IMR-90 (cell line): ENCODE measurements around the gene ZCCHC14. TPM values are rescaled to one million over a fixed set of nuclear protein-coding genes. Genes with fewer than 3 reads are reported as not detected.

Experiments
- ATAC-seq: fragments of 200-7000 bp; cut with Tn5 transposase; 2 replicates; pipeline ENCODE4 v1.9.1; 2020; ENCODE audit warnings: low read depth, mild to moderate bottlenecking, moderate library complexity
- BruUV-seq: library from RNA; stranded (reverse); fragments of 400-500 nt; replicated peaks from 2 replicates; lab custom pipeline; 2021; lab: Mats Ljungman, UMichigan
- CTCF ChIA-PET: fragments of 300-600 bp; formaldehyde crosslinking; extraction: SDS; loops from one replicate; lab custom pipeline; 2021; ENCODE audit warnings: antibody characterized with exemption; lab: Yijun Ruan, JAX
- POLR2A ChIA-PET: fragments of 300-600 bp; sonication (Branson Sonifier 250); formaldehyde crosslinking; loops from one replicate; lab custom pipeline; 2022; ENCODE audit warnings: antibody characterized with exemption; ENCODE audit not compliant: unreplicated experiment; lab: Charles Lee
- DNase-seq: peaks from one replicate; pipeline ENCODE4 v3.0.0; 2013
- H2AFZ ChIP-seq: replicated peaks from 2 replicates; pipeline ENCODE3; 2013; ENCODE audit warnings: low read length, mild to moderate bottlenecking; ENCODE audit not compliant: poor library complexity
- H2AK5ac ChIP-seq: 2 replicates; pipeline ENCODE4 v1.6.1; 2013; ENCODE audit warnings: low read depth, low read length, inconsistent platforms
- H2AK9ac ChIP-seq: replicated peaks from 2 replicates; pipeline ENCODE3; 2013; ENCODE audit warnings: mild to moderate bottlenecking, low read depth, low read length, moderate library complexity; ENCODE audit not compliant: poor library complexity
- H2BK120ac ChIP-seq: 2 replicates; pipeline ENCODE4 v1.6.1; 2013; ENCODE audit warnings: low read depth, low read length, inconsistent platforms
- H2BK15ac ChIP-seq: 3 replicates; pipeline ENCODE4 v1.6.1; 2013; ENCODE audit warnings: low read depth, low read length, inconsistent platforms
- H2BK20ac ChIP-seq: 2 replicates; pipeline ENCODE4 v1.6.1; 2013; ENCODE audit warnings: low read depth, mild to moderate bottlenecking, inconsistent platforms, low read length, moderate library complexity
- H2BK5ac ChIP-seq: 2 replicates; pipeline ENCODE4 v1.6.1; 2013; ENCODE audit warnings: mild to moderate bottlenecking, low read depth, low read length, inconsistent platforms; ENCODE audit not compliant: poor library complexity, severe bottlenecking
- H3K14ac ChIP-seq: replicated peaks from 2 replicates; pipeline ENCODE4 v1.6.1; 2013; ENCODE audit warnings: low read depth, low read length, inconsistent platforms
- H3K18ac ChIP-seq: 2 replicates; pipeline ENCODE4 v1.6.1; 2013; ENCODE audit warnings: low read depth, low read length, control low read depth
- H3K23ac ChIP-seq: 2 replicates; pipeline ENCODE4 v1.6.1; 2013; ENCODE audit warnings: low read depth, low read length, inconsistent platforms
- H3K27ac ChIP-seq: 2 replicates; pipeline ENCODE4 v1.5.1; 2013; ENCODE audit warnings: mild to moderate bottlenecking, control low read depth, low read length; ENCODE audit not compliant: insufficient read depth
- H3K27me3 ChIP-seq: 2 replicates; pipeline ENCODE4 v1.6.1; 2013; ENCODE audit warnings: low read length; ENCODE audit not compliant: control insufficient read depth, insufficient read depth
- H3K36me3 ChIP-seq: 2 replicates; pipeline ENCODE4 v1.6.1; 2013; ENCODE audit warnings: low read length, mixed read lengths; ENCODE audit not compliant: control insufficient read depth, insufficient read depth
- H3K4ac ChIP-seq: 2 replicates; pipeline ENCODE4 v1.6.1; 2013; ENCODE audit warnings: low read depth, low read length, inconsistent platforms
- H3K4me1 ChIP-seq: 2 replicates; pipeline ENCODE4 v1.6.1; 2013; ENCODE audit warnings: low read length, mixed read lengths; ENCODE audit not compliant: control insufficient read depth, insufficient read depth
- H3K4me2 ChIP-seq: 2 replicates; pipeline ENCODE4 v1.6.1; 2013; ENCODE audit warnings: low read depth, mild to moderate bottlenecking, control low read depth, low read length, moderate library complexity
- H3K4me3 ChIP-seq: 2 replicates; pipeline ENCODE4 v1.5.1; 2013; ENCODE audit warnings: low read depth, mild to moderate bottlenecking, control low read depth, low read length, moderate library complexity; ENCODE audit not compliant: insufficient read depth
- H3K56ac ChIP-seq: 2 replicates; pipeline ENCODE4 v1.6.1; 2013; ENCODE audit warnings: low read length, inconsistent platforms; ENCODE audit not compliant: insufficient read depth; ENCODE audit errors: extremely low read depth
- H3K79me1 ChIP-seq, 2 experiments: 2 replicates each; pipeline ENCODE4 v1.6.1; 2013; ENCODE audit warnings: low read length in 2 of 2, inconsistent platforms in 1 of 2, low read depth in 1 of 2
- H3K9ac ChIP-seq: 2 replicates; pipeline ENCODE4 v1.6.1; 2013; ENCODE audit warnings: low read depth, low read length, control low read depth
- H3K9me1 ChIP-seq: 2 replicates; pipeline ENCODE4 v1.6.1; 2013; ENCODE audit warnings: low read length, inconsistent platforms; ENCODE audit not compliant: insufficient read depth
- H3K9me3 ChIP-seq: 2 replicates; pipeline ENCODE4 v1.6.1; 2013; ENCODE audit warnings: low read length; ENCODE audit not compliant: control insufficient read depth, insufficient read depth
- H4K20me1 ChIP-seq: 2 replicates; pipeline ENCODE4 v1.6.1; 2013; ENCODE audit warnings: low read length, inconsistent platforms; ENCODE audit not compliant: insufficient read depth
- H4K5ac ChIP-seq: 2 replicates; pipeline ENCODE4 v1.6.1; 2013; ENCODE audit warnings: mild to moderate bottlenecking, low read depth, low read length, control low read depth
- H4K8ac ChIP-seq, 2 experiments: 2 replicates each; pipeline ENCODE4 v1.6.1; 2013; ENCODE audit warnings: low read depth in 2 of 2, low read length in 2 of 2, control low read depth in 1 of 2, inconsistent platforms in 1 of 2
- H4K91ac ChIP-seq: 2 replicates; pipeline ENCODE4 v1.6.1; 2013; ENCODE audit warnings: low read depth, low read length, inconsistent platforms; ENCODE audit not compliant: insufficient read depth
- BHLHE40 ChIP-seq: fragments of 150-350 bp; IDR thresholded peaks from 2 replicates; pipeline ENCODE4 v1.6.1; 2016; ENCODE audit warnings: mild to moderate bottlenecking, low read depth, low read length
- CEBPB ChIP-seq: IDR thresholded peaks from 2 replicates; pipeline ENCODE4 v1.6.1; 2012; ENCODE audit warnings: low read depth, low read length, improper control_type of control experiment
- CHD1 ChIP-seq: IDR thresholded peaks from 2 replicates; pipeline ENCODE4 v1.6.1; 2012; ENCODE audit warnings: low read depth, low read length, improper control_type of control experiment
- FOS ChIP-seq: fragments of 150-350 bp; IDR thresholded peaks from 2 replicates; pipeline ENCODE4 v1.6.1; 2016; ENCODE audit warnings: low read depth, low read length
- MAFK ChIP-seq: IDR thresholded peaks from 2 replicates; pipeline ENCODE4 v1.6.1; 2012; ENCODE audit warnings: low read depth, low read length, improper control_type of control experiment
- MAZ ChIP-seq: IDR thresholded peaks from 2 replicates; pipeline ENCODE4 v1.6.1; 2012; ENCODE audit warnings: low read depth, mild to moderate bottlenecking, low read length, improper control_type of control experiment, moderate library complexity, borderline replicate concordance
- MXI1 ChIP-seq: IDR thresholded peaks from 2 replicates; pipeline ENCODE4 v1.6.1; 2012; ENCODE audit warnings: low read depth, mild to moderate bottlenecking, low read length, moderate library complexity, borderline replicate concordance
- NFE2L2 ChIP-seq: fragments of 150-350 bp; IDR thresholded peaks from 2 replicates; pipeline ENCODE4 v1.6.1; 2016; ENCODE audit warnings: low read depth, mild to moderate bottlenecking, low read length
- POLR2A ChIP-seq: IDR thresholded peaks from 2 replicates; pipeline ENCODE4 v1.6.1; 2012; ENCODE audit warnings: mild to moderate bottlenecking, low read depth, low read length
- RAD21 ChIP-seq: IDR thresholded peaks from 2 replicates; pipeline ENCODE4 v1.6.1; 2012; ENCODE audit warnings: low read length, improper control_type of control experiment
- RCOR1 ChIP-seq: IDR thresholded peaks from 2 replicates; pipeline ENCODE4 v1.6.1; 2012; ENCODE audit warnings: mild to moderate bottlenecking, low read length, improper control_type of control experiment; ENCODE audit not compliant: insufficient replicate concordance
- RFX5 ChIP-seq: IDR thresholded peaks from 2 replicates; pipeline ENCODE4 v1.8.0; 2012; ENCODE audit warnings: low read depth, mild to moderate bottlenecking, low read length, moderate library complexity
- SMC3 ChIP-seq: fragments of 150-350 bp; IDR thresholded peaks from 2 replicates; pipeline ENCODE4 v1.6.1; 2016; ENCODE audit warnings: low read depth, mild to moderate bottlenecking, antibody characterized with exemption, low read length, moderate library complexity
- WGBS, 2 experiments: methylation state at CpG; one replicate each; pipeline versions ENCODE4 v1.1.5 to v1.1.7; 2013; ENCODE audit warnings: missing lambda C conversion rate in 2 of 2; ENCODE audit not compliant: insufficient read length in 1 of 2; ENCODE audit errors: extremely low coverage in 2 of 2; 5-methylcytosine and 5-hydroxymethylcytosine counted together
- dilution Hi-C: fragments of 300-500 bp; cut with HindIII; formaldehyde crosslinking; loops from one replicate; pipeline ENCODE4 v1.14.3; 2018; ENCODE audit warnings: low sequenced_read_pairs; ENCODE audit not compliant: unreplicated experiment
- in situ Hi-C: fragments of 300-500 bp; cut with MboI; formaldehyde crosslinking; loops from 3 replicates; pipeline ENCODE4 v1.14.3; 2019; ENCODE audit warnings: low sequenced_read_pairs, inconsistent platforms, mixed read lengths
- intact Hi-C: fragments of 100-400 bp; cut with micrococcal nuclease; formaldehyde crosslinking; loops from 2 replicates; pipeline ENCODE4 v1.10.0; 2022
- polyA plus RNA-seq, 3 experiments: library from polyadenylated mRNA; depleted of rRNA; stranded (reverse); fragments of >200 nt; gene quantifications; 2 replicates each; pipeline ENCODE4 v1.2.3, GENCODE V29; 2012; ENCODE audit warnings: low replicate concordance in 1 of 3
- total RNA-seq: library from RNA; depleted of rRNA; stranded (reverse); fragments of >200 nt; gene quantifications from 2 replicates; pipeline ENCODE4 v1.2.3, GENCODE V29; 2012
- TF ChIP-seq, protein P1 (sequence below): fragments of 150-350 bp; IDR thresholded peaks from 2 replicates; pipeline ENCODE4 v1.6.1; 2017; ENCODE audit warnings: mild to moderate bottlenecking, antibody characterized with exemption, low read length, low read depth
- TF ChIP-seq, protein P2 (sequence below): fragments of 150-350 bp; IDR thresholded peaks from 2 replicates; pipeline ENCODE4 v1.6.1; 2016; ENCODE audit warnings: low read depth, mild to moderate bottlenecking, low read length, moderate library complexity, borderline replicate concordance
- TF ChIP-seq, protein P3 (sequence below): conservative IDR thresholded peaks from 2 replicates; pipeline ENCODE4 v1.5.1; 2012; ENCODE audit warnings: mild to moderate bottlenecking, low read depth, low read length, improper control_type of control experiment

The ZCCHC14 gene
- total and polyA plus RNA-seq, 2 of the 4 experiments (the other 2 are of a cell fraction) = 2.5 to 5.3 TPM

DNA sequence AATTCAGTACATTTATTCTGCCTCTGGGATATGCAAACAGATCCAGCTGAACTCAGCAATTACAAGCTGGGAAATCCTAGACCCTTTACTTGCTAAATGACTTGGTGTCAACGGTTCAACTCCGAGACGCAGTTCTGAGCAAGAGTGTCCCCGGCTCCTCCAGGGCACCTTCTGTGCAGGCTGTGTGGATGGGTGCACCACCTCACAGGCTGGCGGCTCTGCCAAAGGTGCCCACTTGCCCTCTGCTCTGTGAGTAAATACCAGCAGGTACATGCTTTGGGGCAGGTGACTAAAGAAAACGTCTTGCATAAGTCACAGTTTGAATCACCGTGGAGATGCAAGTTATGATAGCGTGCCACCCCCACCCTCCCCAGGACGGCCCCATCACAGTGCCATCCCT lies 77.4 kb downstream of the ZCCHC14 start:
- no peak overlapping the region for H3K9ac ChIP-seq
- no peak overlapping the region for H3K4me2 ChIP-seq
- WGBS, 2 experiments = no CpG with 5 or more reads among the region's 9 CpGs
- H4K20me1 ChIP-seq = peaks cover 13% of the 10 kb centered on the region
- H3K27me3 ChIP-seq = no peaks in the 10 kb centered on the region
- H3K14ac ChIP-seq = no peak overlapping the region
- no peak overlapping the region for H3K4me3 ChIP-seq
- H2BK20ac ChIP-seq = no peak overlapping the region
- H2AK9ac ChIP-seq = no peak overlapping the region
- peaks cover 57% of the 10 kb centered on the region for H3K36me3 ChIP-seq
- no peak overlapping the region for H2BK120ac ChIP-seq
- no peak overlapping the region for H4K8ac ChIP-seq
- intact Hi-C loops (loop anchor here (5.0 kb wide), 1 partner anchor 352 kb away; the partner anchor contains the start of gene KLHDC4), in situ Hi-C loops (loop anchor here (5.0 to 25.0 kb wide), 2 partner anchors 222 to 347 kb away; partner anchors contain the start of gene KLHDC4), dilution Hi-C loops (no loop called here)
- H3K27ac ChIP-seq = no peak overlapping the region
- no peak overlapping the region for H2BK5ac ChIP-seq
- no peak overlapping the region for H3K18ac ChIP-seq
- H2AK5ac ChIP-seq = no peak overlapping the region
- no TSS peak for BruUV-seq
- no peaks in the 10 kb centered on the region for H3K9me1 ChIP-seq
- ChIA-PET CTCF (interaction anchor here (2.1 kb wide), 1 partner anchor 156 kb away, joined by 10 read pairs; no protein-coding TSS in a partner anchor), POLR2A (no interaction called here)
- no peak overlapping the region for H3K56ac ChIP-seq
- H3K4ac ChIP-seq = no peak overlapping the region
- DNase-seq = no peak
- H2AFZ ChIP-seq = no peak overlapping the region
- H3K9me3 ChIP-seq = no peaks in the 10 kb centered on the region
- no peak for TF ChIP-seq MAFK
- no peak for TF ChIP-seq NFE2L2
- TF ChIP-seq FOS = no peak
- TF ChIP-seq, protein P1, sequence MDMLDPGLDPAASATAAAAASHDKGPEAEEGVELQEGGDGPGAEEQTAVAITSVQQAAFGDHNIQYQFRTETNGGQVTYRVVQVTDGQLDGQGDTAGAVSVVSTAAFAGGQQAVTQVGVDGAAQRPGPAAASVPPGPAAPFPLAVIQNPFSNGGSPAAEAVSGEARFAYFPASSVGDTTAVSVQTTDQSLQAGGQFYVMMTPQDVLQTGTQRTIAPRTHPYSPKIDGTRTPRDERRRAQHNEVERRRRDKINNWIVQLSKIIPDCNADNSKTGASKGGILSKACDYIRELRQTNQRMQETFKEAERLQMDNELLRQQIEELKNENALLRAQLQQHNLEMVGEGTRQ = no peak
- no peak for TF ChIP-seq MXI1
- no peak for TF ChIP-seq BHLHE40
- TF ChIP-seq RFX5 = no peak
- TF ChIP-seq CHD1 = no peak
- TF ChIP-seq RAD21 = no peak
- TF ChIP-seq POLR2A = no peak
- no peak for TF ChIP-seq SMC3
- TF ChIP-seq, protein P2, sequence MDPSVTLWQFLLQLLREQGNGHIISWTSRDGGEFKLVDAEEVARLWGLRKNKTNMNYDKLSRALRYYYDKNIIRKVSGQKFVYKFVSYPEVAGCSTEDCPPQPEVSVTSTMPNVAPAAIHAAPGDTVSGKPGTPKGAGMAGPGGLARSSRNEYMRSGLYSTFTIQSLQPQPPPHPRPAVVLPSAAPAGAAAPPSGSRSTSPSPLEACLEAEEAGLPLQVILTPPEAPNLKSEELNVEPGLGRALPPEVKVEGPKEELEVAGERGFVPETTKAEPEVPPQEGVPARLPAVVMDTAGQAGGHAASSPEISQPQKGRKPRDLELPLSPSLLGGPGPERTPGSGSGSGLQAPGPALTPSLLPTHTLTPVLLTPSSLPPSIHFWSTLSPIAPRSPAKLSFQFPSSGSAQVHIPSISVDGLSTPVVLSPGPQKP = no peak
- no peak for TF ChIP-seq RCOR1
- TF ChIP-seq, protein P3, sequence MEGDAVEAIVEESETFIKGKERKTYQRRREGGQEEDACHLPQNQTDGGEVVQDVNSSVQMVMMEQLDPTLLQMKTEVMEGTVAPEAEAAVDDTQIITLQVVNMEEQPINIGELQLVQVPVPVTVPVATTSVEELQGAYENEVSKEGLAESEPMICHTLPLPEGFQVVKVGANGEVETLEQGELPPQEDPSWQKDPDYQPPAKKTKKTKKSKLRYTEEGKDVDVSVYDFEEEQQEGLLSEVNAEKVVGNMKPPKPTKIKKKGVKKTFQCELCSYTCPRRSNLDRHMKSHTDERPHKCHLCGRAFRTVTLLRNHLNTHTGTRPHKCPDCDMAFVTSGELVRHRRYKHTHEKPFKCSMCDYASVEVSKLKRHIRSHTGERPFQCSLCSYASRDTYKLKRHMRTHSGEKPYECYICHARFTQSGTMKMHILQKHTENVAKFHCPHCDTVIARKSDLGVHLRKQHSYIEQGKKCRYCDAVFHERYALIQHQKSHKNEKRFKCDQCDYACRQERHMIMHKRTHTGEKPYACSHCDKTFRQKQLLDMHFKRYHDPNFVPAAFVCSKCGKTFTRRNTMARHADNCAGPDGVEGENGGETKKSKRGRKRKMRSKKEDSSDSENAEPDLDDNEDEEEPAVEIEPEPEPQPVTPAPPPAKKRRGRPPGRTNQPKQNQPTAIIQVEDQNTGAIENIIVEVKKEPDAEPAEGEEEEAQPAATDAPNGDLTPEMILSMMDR = no peak
- TF ChIP-seq CEBPB = no peak
- TF ChIP-seq MAZ = no peak
- no peak overlapping the region for H4K5ac ChIP-seq
- no peak overlapping the region for H2BK15ac ChIP-seq
- no peak overlapping the region for H3K23ac ChIP-seq
- H4K91ac ChIP-seq = no peak overlapping the region
- no peak for ATAC-seq
- H3K79me1 ChIP-seq = peaks cover 0 to 5% of the 10 kb centered on the region in 2 experiments; a peak in 2 of 4 replicates
- H3K4me1 ChIP-seq = no peaks in the 10 kb centered on the region
